Neutrophil (primary cell): Measurements from ENCODE around the gene TBC1D8.

ENCODE experiments used
- H3K27ac ChIP-seq: fragments of 200-600 bp; sonication (generic); 2 replicates; pipeline ENCODE4 v1.5.1; 2016; ENCODE audit warnings: mild to moderate bottlenecking, moderate library complexity
- H3K27me3 ChIP-seq: fragments of 200-600 bp; sonication (generic); 2 replicates; pipeline ENCODE4 v1.6.0; 2016; ENCODE audit warnings: mild to moderate bottlenecking
- H3K36me3 ChIP-seq: fragments of 200-600 bp; sonication (generic); 2 replicates; pipeline ENCODE4 v1.5.1; 2017
- H3K4me1 ChIP-seq, 2 experiments: fragments of 200-600 bp in 1 of 2; sonication (generic) in 1 of 2; 1 replicate in 1 of 2; 2 replicates in 1 of 2; pipeline versions ENCODE4 v1.5.1 to v1.6.1; 2013 to 2016; ENCODE audit warnings: low read depth in 1 of 2, low read length in 1 of 2, mild to moderate bottlenecking in 1 of 2, moderate library complexity in 1 of 2; ENCODE audit not compliant: control insufficient read depth in 1 of 2, insufficient read depth in 1 of 2
- H3K4me3 ChIP-seq, 2 experiments: fragments of 200-600 bp in 1 of 2; sonication (generic) in 1 of 2; 1 replicate in 1 of 2; 2 replicates in 1 of 2; pipeline ENCODE4 v1.5.1; 2013 to 2016; ENCODE audit warnings: low read depth in 1 of 2, low read length in 1 of 2, mild to moderate bottlenecking in 1 of 2, moderate library complexity in 1 of 2
- H3K9me3 ChIP-seq: fragments of 200-600 bp; sonication (generic); 2 replicates; pipeline ENCODE4 v1.5.1; 2016
- TF ChIP-seq, protein P1 (sequence below): fragments of 200-600 bp; sonication (generic); IDR thresholded peaks from 2 replicates; pipeline ENCODE4 v1.5.1; 2016; ENCODE audit warnings: antibody characterized with exemption

TBC1D8 gene

DNA sequence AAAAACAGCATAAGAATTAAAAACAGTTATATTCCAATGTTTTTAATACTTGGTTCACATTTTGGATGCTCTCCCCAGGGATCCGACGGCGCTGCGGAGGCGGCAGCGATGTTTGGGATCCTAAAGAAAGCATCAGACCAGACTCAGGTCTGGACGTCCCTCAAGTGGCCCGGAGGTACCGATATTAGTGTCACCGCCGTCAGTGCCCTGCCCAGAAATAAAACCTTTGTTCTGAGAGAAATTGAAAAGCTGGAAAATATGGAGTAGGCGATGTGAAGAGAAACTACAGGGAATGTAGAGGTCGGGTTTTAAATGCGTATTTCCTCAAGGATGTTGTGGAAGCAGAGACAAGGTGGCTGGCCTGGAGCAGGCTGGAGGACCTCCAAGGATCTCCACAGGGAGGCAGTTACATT lies 683 bp upstream of the TBC1D8 start:
- no peaks in the 10 kb centered on the region for H3K9me3 ChIP-seq
- no peaks in the 10 kb centered on the region for H3K36me3 ChIP-seq
- H3K4me1 ChIP-seq: peaks cover 34 to 47% of the 10 kb centered on the region in 2 experiments
- TF ChIP-seq, protein P1, sequence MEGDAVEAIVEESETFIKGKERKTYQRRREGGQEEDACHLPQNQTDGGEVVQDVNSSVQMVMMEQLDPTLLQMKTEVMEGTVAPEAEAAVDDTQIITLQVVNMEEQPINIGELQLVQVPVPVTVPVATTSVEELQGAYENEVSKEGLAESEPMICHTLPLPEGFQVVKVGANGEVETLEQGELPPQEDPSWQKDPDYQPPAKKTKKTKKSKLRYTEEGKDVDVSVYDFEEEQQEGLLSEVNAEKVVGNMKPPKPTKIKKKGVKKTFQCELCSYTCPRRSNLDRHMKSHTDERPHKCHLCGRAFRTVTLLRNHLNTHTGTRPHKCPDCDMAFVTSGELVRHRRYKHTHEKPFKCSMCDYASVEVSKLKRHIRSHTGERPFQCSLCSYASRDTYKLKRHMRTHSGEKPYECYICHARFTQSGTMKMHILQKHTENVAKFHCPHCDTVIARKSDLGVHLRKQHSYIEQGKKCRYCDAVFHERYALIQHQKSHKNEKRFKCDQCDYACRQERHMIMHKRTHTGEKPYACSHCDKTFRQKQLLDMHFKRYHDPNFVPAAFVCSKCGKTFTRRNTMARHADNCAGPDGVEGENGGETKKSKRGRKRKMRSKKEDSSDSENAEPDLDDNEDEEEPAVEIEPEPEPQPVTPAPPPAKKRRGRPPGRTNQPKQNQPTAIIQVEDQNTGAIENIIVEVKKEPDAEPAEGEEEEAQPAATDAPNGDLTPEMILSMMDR: no peak
- peak overlapping the region; percentile 50 to 53 for H3K4me3 ChIP-seq
- H3K27me3 ChIP-seq: peaks cover 39% of the 10 kb centered on the region
- H3K27ac ChIP-seq: peak overlapping the region; percentile 59

DNA sequence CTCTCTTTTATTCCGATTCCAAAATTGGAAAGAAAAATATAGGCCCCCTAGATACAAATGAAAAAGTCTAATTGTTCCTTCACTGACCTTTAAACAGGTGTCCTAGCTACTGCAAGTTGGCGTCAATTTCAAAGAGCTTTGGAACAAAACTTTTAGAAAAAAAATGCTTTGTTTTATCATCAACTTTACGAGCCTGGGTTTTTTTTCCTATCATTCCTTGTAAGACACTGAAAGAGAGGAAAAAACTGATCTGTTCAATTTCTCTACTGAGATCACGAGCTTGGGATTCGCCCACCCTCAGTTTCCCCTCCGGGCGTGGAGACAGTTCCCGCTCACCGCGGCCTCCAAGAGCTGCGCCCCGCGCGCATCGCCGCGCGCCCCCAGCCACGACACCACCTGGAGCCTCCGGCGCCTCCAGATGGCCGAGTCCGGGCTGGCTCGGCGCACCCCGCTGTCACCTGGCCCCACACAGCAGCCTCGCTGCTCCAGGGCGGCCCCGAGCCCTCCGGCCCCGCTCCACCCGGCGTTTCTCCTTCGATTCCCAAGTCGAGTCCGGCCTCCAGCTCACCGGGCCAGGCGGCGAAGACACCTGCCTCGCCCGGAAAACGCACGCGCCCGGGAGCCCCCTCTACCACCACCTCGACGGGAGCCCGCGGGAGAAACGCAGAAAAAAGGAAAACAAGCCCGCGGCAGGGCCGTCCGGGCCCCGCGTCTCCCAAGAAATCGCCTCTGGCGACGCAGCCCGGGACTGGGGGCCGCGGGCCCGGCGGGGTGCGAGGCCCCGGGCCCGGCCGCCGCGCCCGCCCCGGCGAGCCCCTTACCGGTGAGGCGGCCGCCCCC lies 656 bp downstream of the TBC1D8 start:
- peaks cover 34 to 52% of the 10 kb centered on the region in 2 experiments for H3K4me1 ChIP-seq
- no peaks in the 10 kb centered on the region for H3K9me3 ChIP-seq
- H3K36me3 ChIP-seq: no peaks in the 10 kb centered on the region
- peak overlapping the region; percentile 73 to 79 for H3K4me3 ChIP-seq
- TF ChIP-seq, protein P1: no peak
- H3K27ac ChIP-seq: peak overlapping the region; percentile 59
- peaks cover 40% of the 10 kb centered on the region for H3K27me3 ChIP-seq

DNA sequence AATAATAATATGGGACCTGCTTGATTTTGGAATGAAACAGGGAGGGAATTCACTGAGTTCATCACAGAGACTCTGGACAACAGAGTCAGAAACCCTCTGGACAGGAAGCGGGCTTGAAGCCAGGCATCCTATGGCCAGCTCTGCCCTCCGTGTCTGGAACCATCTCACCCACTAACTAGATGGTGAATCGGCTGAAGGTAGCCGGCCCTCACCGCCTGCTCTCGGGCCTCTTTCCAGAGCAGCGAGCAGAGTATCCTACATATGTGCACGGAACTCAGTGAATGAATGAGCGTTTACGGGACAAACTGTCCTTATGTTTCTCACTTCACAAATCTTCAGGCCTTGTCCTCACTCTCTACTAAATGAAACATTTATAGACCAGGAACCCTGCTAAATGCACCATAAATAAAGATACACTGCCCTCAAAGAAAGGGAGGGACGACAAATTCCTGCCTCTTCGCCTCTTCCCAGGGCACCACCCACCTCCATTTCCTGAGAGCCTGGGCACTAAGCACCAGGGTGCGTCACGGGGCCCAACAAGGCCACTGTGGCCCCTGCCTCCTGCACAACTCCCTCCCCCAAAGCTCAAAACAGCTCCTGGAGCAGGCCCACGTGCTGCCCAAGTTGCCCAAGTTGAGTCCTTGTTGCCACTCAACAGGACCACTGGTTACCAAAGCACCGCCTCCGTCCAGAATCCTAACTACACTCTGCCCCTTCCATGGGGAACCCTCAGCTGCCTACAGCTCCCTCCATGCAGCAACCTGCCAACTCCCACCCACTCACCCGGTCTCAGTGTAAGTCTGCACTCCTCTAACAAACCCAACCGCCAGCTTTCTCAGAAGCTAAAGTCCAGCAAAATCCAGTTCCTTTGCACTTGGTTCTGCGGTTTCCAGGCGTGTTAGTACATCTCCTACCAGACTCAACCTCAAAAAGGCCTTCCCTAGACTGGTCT lies 1.7 kb downstream of the TBC1D8 start:
- Histone ChIP-seq H3K27ac (no peak overlapping the region), H3K4me1 (peaks cover 34 to 52% of the 10 kb centered on the region in 2 experiments), H3K27me3 (peaks cover 47% of the 10 kb centered on the region), H3K4me3 (peak overlapping the region; percentile 73 to 79), H3K9me3 (no peaks in the 10 kb centered on the region), H3K36me3 (no peaks in the 10 kb centered on the region)
- TF ChIP-seq, protein P1: no peak

DNA sequence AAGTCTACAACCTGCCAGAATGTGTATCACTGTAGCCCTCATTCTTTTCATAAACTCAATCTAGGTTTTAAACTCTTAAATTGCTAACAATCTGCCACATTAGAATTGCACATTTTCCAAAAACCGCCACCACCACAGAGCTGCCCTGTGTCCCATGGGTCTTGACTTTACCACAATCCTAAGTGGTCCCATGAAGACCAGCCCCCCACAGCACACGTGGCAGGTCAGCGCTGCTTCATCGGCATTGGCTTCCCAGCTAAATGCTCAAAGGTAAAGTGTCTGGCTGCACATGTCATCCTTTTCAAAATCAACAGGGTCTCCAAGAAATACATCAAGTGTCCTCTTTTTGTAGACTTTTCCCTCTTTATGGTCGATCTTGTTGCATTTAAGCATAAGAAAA lies 2.4 kb downstream of the TBC1D8 start:
- H3K27ac ChIP-seq: no peak overlapping the region
- no peaks in the 10 kb centered on the region for H3K36me3 ChIP-seq
- no peaks in the 10 kb centered on the region for H3K9me3 ChIP-seq
- H3K27me3 ChIP-seq: peaks cover 42% of the 10 kb centered on the region
- no peak overlapping the region for H3K4me3 ChIP-seq
- TF ChIP-seq, protein P1: no peak
- H3K4me1 ChIP-seq: peaks cover 34 to 52% of the 10 kb centered on the region in 2 experiments

DNA sequence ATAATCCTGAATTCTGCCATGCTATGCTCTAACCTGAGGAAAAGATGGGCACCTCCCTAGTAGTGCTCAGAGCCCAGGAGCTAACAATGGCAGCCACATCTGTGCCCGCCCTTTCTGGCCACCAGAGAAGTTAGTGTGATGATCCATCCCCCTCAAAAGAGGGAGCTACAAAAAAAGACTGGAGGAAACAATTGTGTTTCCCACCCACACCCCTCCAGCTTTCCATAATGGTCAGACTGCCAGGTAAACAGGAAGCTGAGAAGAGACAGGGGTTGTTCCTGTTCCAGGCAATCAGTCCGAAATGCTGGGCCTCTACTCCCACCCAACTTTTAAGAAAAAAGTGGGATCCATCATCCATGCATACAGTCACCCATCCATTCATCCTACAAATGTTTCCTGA lies 3.2 kb downstream of the TBC1D8 start:
- Histone ChIP-seq H3K27ac (no peak overlapping the region), H3K4me1 (peaks cover 34 to 52% of the 10 kb centered on the region in 2 experiments), H3K27me3 (peaks cover 34% of the 10 kb centered on the region), H3K36me3 (no peaks in the 10 kb centered on the region), H3K9me3 (no peaks in the 10 kb centered on the region), H3K4me3 (no peak overlapping the region)
- TF ChIP-seq, protein P1: no peak
